Measurements from ENCODE around the gene PCIF1.

- TF ChIP-seq, protein P1, sequence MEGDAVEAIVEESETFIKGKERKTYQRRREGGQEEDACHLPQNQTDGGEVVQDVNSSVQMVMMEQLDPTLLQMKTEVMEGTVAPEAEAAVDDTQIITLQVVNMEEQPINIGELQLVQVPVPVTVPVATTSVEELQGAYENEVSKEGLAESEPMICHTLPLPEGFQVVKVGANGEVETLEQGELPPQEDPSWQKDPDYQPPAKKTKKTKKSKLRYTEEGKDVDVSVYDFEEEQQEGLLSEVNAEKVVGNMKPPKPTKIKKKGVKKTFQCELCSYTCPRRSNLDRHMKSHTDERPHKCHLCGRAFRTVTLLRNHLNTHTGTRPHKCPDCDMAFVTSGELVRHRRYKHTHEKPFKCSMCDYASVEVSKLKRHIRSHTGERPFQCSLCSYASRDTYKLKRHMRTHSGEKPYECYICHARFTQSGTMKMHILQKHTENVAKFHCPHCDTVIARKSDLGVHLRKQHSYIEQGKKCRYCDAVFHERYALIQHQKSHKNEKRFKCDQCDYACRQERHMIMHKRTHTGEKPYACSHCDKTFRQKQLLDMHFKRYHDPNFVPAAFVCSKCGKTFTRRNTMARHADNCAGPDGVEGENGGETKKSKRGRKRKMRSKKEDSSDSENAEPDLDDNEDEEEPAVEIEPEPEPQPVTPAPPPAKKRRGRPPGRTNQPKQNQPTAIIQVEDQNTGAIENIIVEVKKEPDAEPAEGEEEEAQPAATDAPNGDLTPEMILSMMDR (conservative IDR thresholded peaks at IDR 0.05; ENCODE audit: low read depth, low read length), result no peak
- no peak for TF ChIP-seq EZH2phosphoT487 (IDR thresholded peaks at IDR 0.05; ENCODE audit: borderline replicate concordance, low read length)
These were observed 35.2 kb upstream of the PCIF1 start for GRCh38 chr20:45899046-45899835.

Data from PC-3 (cell line).